Measurements from ENCODE around the gene TAS1R1. TPM values are rescaled to one million over a fixed set of nuclear protein-coding genes. Genes with fewer than 3 reads are reported as not detected.
A peak's percentile ranks its signal among the peaks of the same experiment; 100 is the strongest.

Gene TAS1R1
- total RNA-seq, 1 donor from 2014 or later: not detected

DNA sequence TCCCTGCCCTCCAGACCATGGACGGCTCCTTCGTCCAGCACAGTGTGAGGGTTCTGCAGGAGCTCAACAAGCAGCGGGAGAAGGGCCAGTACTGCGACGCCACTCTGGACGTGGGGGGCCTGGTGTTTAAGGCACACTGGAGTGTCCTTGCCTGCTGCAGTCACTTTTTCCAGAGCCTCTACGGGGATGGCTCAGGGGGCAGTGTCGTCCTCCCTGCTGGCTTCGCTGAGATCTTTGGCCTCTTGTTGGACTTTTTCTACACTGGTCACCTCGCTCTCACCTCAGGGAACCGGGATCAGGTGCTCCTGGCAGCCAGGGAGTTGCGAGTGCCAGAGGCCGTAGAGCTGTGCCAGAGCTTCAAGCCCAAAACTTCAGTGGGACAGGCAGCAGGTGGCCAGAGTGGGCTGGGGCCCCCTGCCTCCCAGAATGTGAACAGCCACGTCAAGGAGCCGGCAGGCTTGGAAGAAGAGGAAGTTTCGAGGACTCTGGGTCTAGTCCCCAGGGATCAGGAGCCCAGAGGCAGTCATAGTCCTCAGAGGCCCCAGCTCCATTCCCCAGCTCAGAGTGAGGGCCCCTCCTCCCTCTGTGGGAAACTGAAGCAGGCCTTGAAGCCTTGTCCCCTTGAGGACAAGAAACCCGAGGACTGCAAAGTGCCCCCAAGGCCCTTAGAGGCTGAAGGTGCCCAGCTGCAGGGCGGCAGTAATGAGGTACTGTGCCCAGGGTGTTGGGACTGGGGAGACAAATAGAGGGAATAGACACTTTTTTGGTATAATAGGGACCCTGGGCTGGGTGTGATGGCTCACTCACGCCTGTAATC is 25.7 kb downstream of the TAS1R1 start:
- Mint-ChIP-seq H3K36me3 (ENCODE audit: low read depth) (peaks cover 11% of the 10 kb centered on the region), H3K4me1 (ENCODE audit: low read depth) (peaks cover 35% of the 10 kb centered on the region), H3K27ac (peak overlapping the region; percentile 88), H3K27me3 (ENCODE audit: low read depth) (no peaks in the 10 kb centered on the region), H3K9me3 (no peaks in the 10 kb centered on the region), H3K4me3 (ENCODE audit: low read depth) (peak overlapping the region; percentile 88)
- no peak for DNase-seq (ENCODE audit: low spot score)
- intact Hi-C loops (cut with micrococcal nuclease): no loop called here

- no peak overlapping the region for H3K27ac Mint-ChIP-seq
- DNase-seq (ENCODE audit: low spot score): no peak
- H3K9me3 Mint-ChIP-seq: no peaks in the 10 kb centered on the region
- intact Hi-C loops (cut with micrococcal nuclease): no loop called here
- H3K27me3 Mint-ChIP-seq (ENCODE audit: low read depth): no peaks in the 10 kb centered on the region
- H3K4me3 Mint-ChIP-seq (ENCODE audit: low read depth): peak overlapping the region; percentile 88
- H3K4me1 Mint-ChIP-seq (ENCODE audit: low read depth): peaks cover 35% of the 10 kb centered on the region
- peaks cover 11% of the 10 kb centered on the region for H3K36me3 Mint-ChIP-seq (ENCODE audit: low read depth)
These were observed 26.6 kb downstream of the TAS1R1 start for GRCh38 chr1:6581561-6582305.

DNA sequence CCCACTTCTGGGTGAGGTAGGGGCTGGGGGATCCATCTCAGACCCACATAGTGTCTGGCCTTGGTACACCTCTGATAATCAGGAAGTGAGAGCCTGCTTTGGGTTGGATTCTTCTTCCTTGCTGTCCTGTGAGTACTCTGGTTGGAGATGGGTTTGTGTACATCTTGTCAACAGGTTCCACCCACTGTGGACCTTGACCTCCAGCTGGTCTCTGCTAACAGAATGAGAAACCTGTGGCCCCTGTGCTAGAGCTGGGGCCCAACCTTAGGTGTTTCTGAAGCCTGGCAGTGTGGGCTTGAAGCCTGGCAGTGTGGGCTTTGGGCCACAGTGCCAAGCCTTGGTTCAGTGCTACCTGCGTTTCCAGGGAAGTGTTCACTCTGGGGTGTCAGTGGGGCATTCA is 27.3 kb downstream of the TAS1R1 start:
- Mint-ChIP-seq H3K27me3 (ENCODE audit: low read depth) (no peaks in the 10 kb centered on the region), H3K27ac (peak overlapping the region; percentile 62), H3K9me3 (no peaks in the 10 kb centered on the region), H3K4me3 (ENCODE audit: low read depth) (peak overlapping the region; percentile 57), H3K36me3 (ENCODE audit: low read depth) (peaks cover 11% of the 10 kb centered on the region), H3K4me1 (ENCODE audit: low read depth) (peaks cover 36% of the 10 kb centered on the region)
- intact Hi-C loops (cut with micrococcal nuclease): no loop called here
- no peak for DNase-seq (ENCODE audit: low spot score)

DNA sequence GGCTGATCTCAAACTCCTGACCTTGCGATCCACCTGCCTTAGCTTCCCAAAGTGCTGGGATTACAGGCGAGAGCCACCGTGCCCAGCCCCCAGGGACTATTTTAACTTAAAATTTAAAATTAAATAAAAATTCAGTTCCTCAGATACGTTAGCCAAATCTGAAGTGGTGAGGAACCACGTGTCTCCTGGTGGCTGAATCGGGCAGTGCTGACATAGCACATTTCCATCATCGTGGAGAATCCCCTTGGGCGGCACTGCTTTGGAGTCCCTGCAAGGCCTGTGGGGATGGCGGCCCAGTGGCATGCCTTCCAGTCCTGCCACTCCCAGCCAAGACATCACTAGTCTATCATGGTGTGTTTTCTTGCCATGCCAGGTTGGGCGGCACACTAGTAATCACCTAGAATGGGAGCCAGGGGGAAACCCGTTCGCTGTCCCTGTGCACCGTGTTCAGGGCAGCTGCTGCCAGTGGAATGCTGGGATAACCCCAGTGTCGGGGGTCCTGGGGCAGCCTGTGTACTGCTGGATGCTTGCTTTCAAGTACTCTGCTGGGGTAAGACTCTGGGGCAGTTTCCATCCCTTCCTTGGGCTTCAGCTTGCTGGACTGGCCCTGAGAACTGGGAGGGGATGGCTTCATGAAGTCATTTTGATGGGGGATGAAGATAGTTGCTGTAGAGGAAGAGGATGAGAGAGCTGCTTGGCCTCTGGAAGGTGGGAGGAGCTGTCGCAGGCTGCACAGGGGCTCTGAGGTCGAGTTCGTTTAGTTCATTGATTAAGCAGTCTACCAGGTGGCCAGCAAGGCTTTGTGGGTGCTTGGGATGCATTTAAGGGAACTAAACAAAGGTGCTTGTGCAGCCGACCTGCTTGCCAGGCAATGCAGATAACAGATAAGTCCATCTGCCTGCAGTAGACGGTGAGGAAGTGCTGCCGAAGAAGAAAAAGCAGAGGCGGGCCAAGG is 29.3 kb downstream of the TAS1R1 start:
- H3K27me3 Mint-ChIP-seq (ENCODE audit: low read depth): no peaks in the 10 kb centered on the region
- no peak overlapping the region for H3K4me3 Mint-ChIP-seq (ENCODE audit: low read depth)
- intact Hi-C loops (cut with micrococcal nuclease): no loop called here
- H3K4me1 Mint-ChIP-seq (ENCODE audit: low read depth): peaks cover 33% of the 10 kb centered on the region
- H3K27ac Mint-ChIP-seq: peak overlapping the region; percentile 9
- peaks cover 18% of the 10 kb centered on the region for H3K36me3 Mint-ChIP-seq (ENCODE audit: low read depth)
- no peaks in the 10 kb centered on the region for H3K9me3 Mint-ChIP-seq
- DNase-seq (ENCODE audit: low spot score): no peak

GRCh38 chr1:6585081-6585722 is 30.1 kb downstream of the TAS1R1 start:
- H3K36me3 Mint-ChIP-seq (ENCODE audit: low read depth): peaks cover 25% of the 10 kb centered on the region
- H3K4me3 Mint-ChIP-seq (ENCODE audit: low read depth): no peak overlapping the region
- H3K9me3 Mint-ChIP-seq: no peaks in the 10 kb centered on the region
- no peaks in the 10 kb centered on the region for H3K27me3 Mint-ChIP-seq (ENCODE audit: low read depth)
- peaks cover 30% of the 10 kb centered on the region for H3K4me1 Mint-ChIP-seq (ENCODE audit: low read depth)
- intact Hi-C loops (cut with micrococcal nuclease): no loop called here
- no peak for DNase-seq (ENCODE audit: low spot score)
- H3K27ac Mint-ChIP-seq: peak overlapping the region; percentile 9

DNA sequence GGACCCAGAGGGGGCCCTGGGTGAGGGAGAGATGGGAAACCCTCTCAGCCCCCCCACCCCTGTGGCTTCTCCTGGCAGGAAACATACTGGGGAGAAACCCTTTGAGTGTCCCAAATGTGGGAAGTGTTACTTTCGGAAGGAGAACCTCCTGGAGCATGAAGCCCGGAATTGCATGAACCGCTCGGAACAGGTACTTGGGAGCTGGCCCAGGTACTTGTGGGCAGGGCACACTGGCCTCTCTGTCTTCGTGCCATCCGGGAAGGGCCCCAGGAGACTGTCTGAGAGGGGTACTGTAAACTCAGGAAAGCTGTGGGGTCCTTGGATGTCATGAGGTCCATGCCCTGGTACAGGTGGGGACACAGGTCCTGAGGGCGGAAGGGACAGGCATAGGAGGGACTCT is 30.7 kb downstream of the TAS1R1 start:
- Mint-ChIP-seq H3K36me3 (ENCODE audit: low read depth) (peaks cover 24% of the 10 kb centered on the region), H3K4me1 (ENCODE audit: low read depth) (peaks cover 24% of the 10 kb centered on the region), H3K9me3 (no peaks in the 10 kb centered on the region), H3K27ac (no peak overlapping the region), H3K4me3 (ENCODE audit: low read depth) (no peak overlapping the region), H3K27me3 (ENCODE audit: low read depth) (no peaks in the 10 kb centered on the region)
- DNase-seq (ENCODE audit: low spot score): no peak
- intact Hi-C loops (cut with micrococcal nuclease): no loop called here

GRCh38 chr1:6586404-6586816 is 31.3 kb downstream of the TAS1R1 start:
- intact Hi-C loops (cut with micrococcal nuclease): no loop called here
- peaks cover 23% of the 10 kb centered on the region for H3K36me3 Mint-ChIP-seq (ENCODE audit: low read depth)
- peaks cover 21% of the 10 kb centered on the region for H3K4me1 Mint-ChIP-seq (ENCODE audit: low read depth)
- no peak for DNase-seq (ENCODE audit: low spot score)
- no peaks in the 10 kb centered on the region for H3K27me3 Mint-ChIP-seq (ENCODE audit: low read depth)
- no peak overlapping the region for H3K4me3 Mint-ChIP-seq (ENCODE audit: low read depth)
- H3K9me3 Mint-ChIP-seq: no peaks in the 10 kb centered on the region
- H3K27ac Mint-ChIP-seq: no peak overlapping the region

- Mint-ChIP-seq H3K4me1 (ENCODE audit: low read depth) (peaks cover 14% of the 10 kb centered on the region), H3K27me3 (ENCODE audit: low read depth) (no peaks in the 10 kb centered on the region), H3K9me3 (no peaks in the 10 kb centered on the region), H3K36me3 (ENCODE audit: low read depth) (peaks cover 23% of the 10 kb centered on the region), H3K27ac (no peak overlapping the region), H3K4me3 (ENCODE audit: low read depth) (no peak overlapping the region)
- intact Hi-C loops (cut with micrococcal nuclease): no loop called here
- DNase-seq (ENCODE audit: low spot score): no peak
These were observed 32.3 kb downstream of the TAS1R1 start for GRCh38 chr1:6587261-6588005.

DNA sequence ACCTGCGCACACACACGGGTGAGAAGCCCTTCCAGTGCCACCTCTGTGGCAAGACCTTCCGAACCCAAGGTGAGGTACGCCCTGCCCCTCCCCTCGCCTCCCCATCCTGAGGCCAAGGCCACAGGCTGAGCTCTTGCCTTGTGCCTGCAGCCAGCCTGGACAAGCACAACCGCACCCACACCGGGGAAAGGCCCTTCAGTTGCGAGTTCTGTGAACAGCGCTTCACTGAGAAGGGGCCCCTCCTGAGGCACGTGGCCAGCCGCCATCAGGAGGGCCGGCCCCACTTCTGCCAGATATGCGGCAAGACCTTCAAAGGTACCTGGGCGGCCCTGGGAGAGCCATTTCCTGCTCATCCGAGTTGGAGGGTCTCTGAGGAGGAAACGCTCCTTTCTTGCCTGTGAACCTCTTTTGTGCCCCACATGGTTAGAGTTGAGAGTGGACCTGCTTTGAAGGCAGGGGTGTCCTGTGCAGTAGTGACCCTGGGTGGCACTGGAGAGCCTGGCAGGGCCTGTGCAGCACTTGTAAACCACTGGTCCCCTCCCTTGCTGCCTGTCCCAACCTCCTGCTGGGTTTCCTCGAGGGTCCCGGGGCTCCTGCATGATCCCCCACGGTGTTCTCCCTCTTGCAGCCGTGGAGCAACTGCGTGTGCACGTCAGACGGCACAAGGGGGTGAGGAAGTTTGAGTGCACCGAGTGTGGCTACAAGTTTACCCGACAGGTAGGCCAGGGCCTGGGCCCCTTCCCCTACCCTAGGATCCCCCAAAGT is 33.2 kb downstream of the TAS1R1 start:
- Mint-ChIP-seq H3K4me3 (ENCODE audit: low read depth) (no peak overlapping the region), H3K27me3 (ENCODE audit: low read depth) (no peaks in the 10 kb centered on the region), H3K27ac (no peak overlapping the region), H3K36me3 (ENCODE audit: low read depth) (peaks cover 27% of the 10 kb centered on the region), H3K4me1 (ENCODE audit: low read depth) (peaks cover 12% of the 10 kb centered on the region), H3K9me3 (no peaks in the 10 kb centered on the region)
- DNase-seq (ENCODE audit: low spot score): no peak
- intact Hi-C loops (cut with micrococcal nuclease): no loop called here

DNA sequence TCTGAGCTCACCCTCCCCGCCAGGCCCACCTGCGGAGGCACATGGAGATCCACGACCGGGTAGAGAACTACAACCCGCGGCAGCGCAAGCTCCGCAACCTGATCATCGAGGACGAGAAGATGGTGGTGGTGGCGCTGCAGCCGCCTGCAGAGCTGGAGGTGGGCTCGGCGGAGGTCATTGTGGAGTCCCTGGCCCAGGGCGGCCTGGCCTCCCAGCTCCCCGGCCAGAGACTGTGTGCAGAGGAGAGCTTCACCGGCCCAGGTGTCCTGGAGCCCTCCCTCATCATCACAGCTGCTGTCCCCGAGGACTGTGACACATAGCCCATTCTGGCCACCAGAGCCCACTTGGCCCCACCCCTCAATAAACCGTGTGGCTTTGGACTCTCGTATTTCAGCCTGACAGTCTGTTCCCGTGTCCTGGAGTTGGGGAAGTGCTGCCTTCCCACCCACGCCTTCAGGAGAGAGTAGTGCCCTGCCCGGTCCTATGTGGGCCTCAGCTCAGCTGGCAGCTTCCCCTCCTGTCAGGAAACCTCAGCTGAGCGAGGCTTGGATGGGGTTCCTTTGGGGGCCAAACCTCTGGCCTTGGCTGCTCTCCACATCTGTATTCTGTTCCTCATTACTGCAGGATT is 33.9 kb downstream of the TAS1R1 start:
- peaks cover 12% of the 10 kb centered on the region for H3K4me1 Mint-ChIP-seq (ENCODE audit: low read depth)
- no peaks in the 10 kb centered on the region for H3K27me3 Mint-ChIP-seq (ENCODE audit: low read depth)
- H3K4me3 Mint-ChIP-seq (ENCODE audit: low read depth): no peak overlapping the region
- no peak for DNase-seq (ENCODE audit: low spot score)
- intact Hi-C loops (cut with micrococcal nuclease): no loop called here
- no peaks in the 10 kb centered on the region for H3K9me3 Mint-ChIP-seq
- no peak overlapping the region for H3K27ac Mint-ChIP-seq
- H3K36me3 Mint-ChIP-seq (ENCODE audit: low read depth): peaks cover 33% of the 10 kb centered on the region

GRCh38 chr1:6590046-6590445 is 34.9 kb downstream of the TAS1R1 start:
- Mint-ChIP-seq H3K36me3 (ENCODE audit: low read depth) (peaks cover 38% of the 10 kb centered on the region), H3K4me1 (ENCODE audit: low read depth) (peaks cover 6% of the 10 kb centered on the region), H3K27ac (no peak overlapping the region), H3K4me3 (ENCODE audit: low read depth) (no peak overlapping the region), H3K27me3 (ENCODE audit: low read depth) (no peaks in the 10 kb centered on the region), H3K9me3 (no peaks in the 10 kb centered on the region)
- no peak for DNase-seq (ENCODE audit: low spot score)
- intact Hi-C loops (cut with micrococcal nuclease): no loop called here
